Heart right ventricle (tissue), 16 donors: ENCODE measurements around the gene TNFRSF14. TPM values are rescaled to one million over a fixed set of nuclear protein-coding genes. Genes with fewer than 3 reads are reported as not detected.

Experiments
- ATAC-seq, 8 donors: fragments of 200-7000 bp; cut with Tn5 transposase; one replicate each; pipeline ENCODE4 v1.9.1; 2020; ENCODE audit warnings: mild to moderate bottlenecking in 8 of 8, moderate library complexity in 8 of 8, moderate number of reproducible peaks in 1 of 8
- DNase-seq, 2 donors: peaks; one replicate each; pipeline ENCODE4 v3.0.0-alpha.2; 2020
- H3K27ac ChIP-seq, 10 donors: fragments of 200-600 bp; sonication (generic) in 2 of 10; one replicate each; pipeline versions ENCODE4 v1.5.0 to v1.8.0; 2020 to 2022; ENCODE audit warnings: mild to moderate bottlenecking in 3 of 10
- H3K27me3 ChIP-seq, 7 donors: fragments of 200-600 bp; one replicate each; pipeline ENCODE4 v1.8.0; 2021 to 2022; ENCODE audit warnings: mild to moderate bottlenecking in 2 of 7
- H3K36me3 ChIP-seq, 9 donors: fragments of 200-600 bp; sonication (generic) in 1 of 9; one replicate each; pipeline versions ENCODE4 v1.5.0 to v1.8.0; 2020 to 2022; ENCODE audit warnings: mild to moderate bottlenecking in 2 of 9
- H3K4me1 ChIP-seq, 9 donors: fragments of 200-600 bp; sonication (generic) in 1 of 9; one replicate each; pipeline versions ENCODE4 v1.5.0 to v1.8.0; 2020 to 2022; ENCODE audit warnings: mild to moderate bottlenecking in 4 of 9
- H3K4me3 ChIP-seq, 10 donors: fragments of 200-600 bp; sonication (generic) in 2 of 10; one replicate each; pipeline versions ENCODE4 v1.5.0 to v1.8.0; 2020 to 2022; ENCODE audit warnings: mild to moderate bottlenecking in 7 of 10, moderate library complexity in 2 of 10
- H3K9me3 ChIP-seq, 11 donors: fragments of 200-600 bp in 10 of 11; sonication (generic) in 2 of 11; one replicate each; pipeline versions ENCODE4 v1.5.0 to v1.8.0; 2013 to 2022; ENCODE audit warnings: mild to moderate bottlenecking in 2 of 11, control low read depth in 1 of 11, moderate library complexity in 1 of 11
- WGBS, 2 donors: extraction: QIAGEN DNeasy Blood & Tissue Kit; methylation state at CpG; one replicate each; pipeline ENCODE4 v1.1.7; 2013; ENCODE audit warnings: inconsistent platforms in 1 of 2; 5-methylcytosine and 5-hydroxymethylcytosine counted together
- intact Hi-C, 10 donors: fragments of 100-400 bp; cut with DNase I; formaldehyde crosslinking; loops; one replicate each; pipeline versions ENCODE4 v1.11.1 to v1.14.2; 2022
- polyA plus RNA-seq, 2 donors: library from polyadenylated mRNA; stranded (reverse); fragments of 200-250 nt; gene quantifications; one replicate each; pipeline ENCODE4 v1.2.3, GENCODE V29; 2013
- total RNA-seq, 10 donors: library from RNA; stranded (reverse); fragmentation: NEBNext Ultra II Directional in 3 of 10; extraction: Animal tissue kit (Norgen Biotek cat#: 25700) in 3 of 10; gene quantifications; one replicate each; pipeline versions ENCODE4 v1.2.1 to v1.2.4, GENCODE V29; 2021 to 2023
- TF ChIP-seq, protein P1 (sequence below), 9 donors: fragments of 200-600 bp; sonication (generic) in 2 of 9; IDR thresholded peaks; one replicate each; pipeline versions ENCODE4 v1.5.0 to v1.8.0; 2021 to 2022; ENCODE audit warnings: antibody characterized with exemption in 9 of 9, mild to moderate bottlenecking in 5 of 9, moderate library complexity in 1 of 9
- donor health status: Arrhythmogenic right ventricular cardiomyopathy.
- donor health status: ischemic (EF 13 %, LVEDD 7.1; RV severe dilation, severe dysfunction).
- donor health status: healthy with polysubstance abuse.
- donor health status: DM: no; HTN: yes; CAD: no.
- donor health status: DM: no; HTN: no; CAD: no.
- donor health status: ischemic (EF 25% LVEDD 6.9; RV normal size, moderate dysfunction).
- donor health status: ischemic (EF 25% LVEDD 5.7; RV mildly dilated, moderate dysfunction).
- donor health status: healthy.
- donor health status: DM: yes; HTN: yes; CAD: no.
- donor health status: Ischemic cardiomyopathy.
- donor health status: ischemic (EF 35%, LVEDD 5.7; RV mildly dilated, moderate dysfunction).
- donor health status: nonischemic (EF 11% LVEDD 7.7; RV severe dilation, severe dysfunction).
- donor health status: DM: yes; HTN: yes; CAD: no.
- donor health status: PGD.
- donor health status: ischemic (EF 29% LVEDD 5.4; RV normal size, mild dysfunction).
- donor health status: nonischemic (EF 23%, LVEDD 6.1; RV moderate dilation, normal function).

Gene TNFRSF14
- total and polyA plus RNA-seq, 12 donors: 7.5 to 59.6 (median 14.7) TPM

DNA sequence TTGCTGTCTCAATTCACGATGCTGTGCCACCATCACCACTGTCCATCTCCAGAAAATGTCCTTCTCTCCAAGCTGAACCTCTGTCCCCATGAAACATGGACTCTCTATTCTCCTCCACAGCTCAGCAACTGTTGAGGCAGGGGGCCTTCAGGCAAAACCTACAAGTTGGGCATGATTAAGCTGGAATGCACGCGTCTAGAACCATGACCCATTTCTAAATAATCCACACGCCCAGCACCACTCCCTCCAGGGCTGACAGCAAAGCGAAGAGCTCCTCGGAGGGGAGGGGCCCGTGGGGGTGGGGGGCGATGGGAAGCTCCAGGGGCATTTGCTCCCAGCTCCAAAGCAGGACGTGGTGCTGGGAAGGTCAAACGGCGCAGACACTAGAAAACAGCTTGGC, 22.8 kb upstream of the TNFRSF14 start:
- Histone ChIP-seq H3K27ac (no peak overlapping the region), H3K9me3 (no peaks in the 10 kb centered on the region), H3K4me1 (peaks cover 10 to 46% (median 25%) of the 10 kb centered on the region in 9 donors), H3K27me3 (peaks cover 0 to 87% (median 24%) of the 10 kb centered on the region in 7 donors), H3K36me3 (no peaks in the 10 kb centered on the region), H3K4me3 (no peak overlapping the region)
- WGBS, 2 donors: 82 to 90% methylated on average over 11 of the region's 11 CpGs
- DNase-seq (no peak), ATAC-seq (no peak)
- intact Hi-C loops: no loop called here
- TF ChIP-seq, protein P1, sequence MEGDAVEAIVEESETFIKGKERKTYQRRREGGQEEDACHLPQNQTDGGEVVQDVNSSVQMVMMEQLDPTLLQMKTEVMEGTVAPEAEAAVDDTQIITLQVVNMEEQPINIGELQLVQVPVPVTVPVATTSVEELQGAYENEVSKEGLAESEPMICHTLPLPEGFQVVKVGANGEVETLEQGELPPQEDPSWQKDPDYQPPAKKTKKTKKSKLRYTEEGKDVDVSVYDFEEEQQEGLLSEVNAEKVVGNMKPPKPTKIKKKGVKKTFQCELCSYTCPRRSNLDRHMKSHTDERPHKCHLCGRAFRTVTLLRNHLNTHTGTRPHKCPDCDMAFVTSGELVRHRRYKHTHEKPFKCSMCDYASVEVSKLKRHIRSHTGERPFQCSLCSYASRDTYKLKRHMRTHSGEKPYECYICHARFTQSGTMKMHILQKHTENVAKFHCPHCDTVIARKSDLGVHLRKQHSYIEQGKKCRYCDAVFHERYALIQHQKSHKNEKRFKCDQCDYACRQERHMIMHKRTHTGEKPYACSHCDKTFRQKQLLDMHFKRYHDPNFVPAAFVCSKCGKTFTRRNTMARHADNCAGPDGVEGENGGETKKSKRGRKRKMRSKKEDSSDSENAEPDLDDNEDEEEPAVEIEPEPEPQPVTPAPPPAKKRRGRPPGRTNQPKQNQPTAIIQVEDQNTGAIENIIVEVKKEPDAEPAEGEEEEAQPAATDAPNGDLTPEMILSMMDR (IDR thresholded peaks at IDR 0.05): no peak

DNA sequence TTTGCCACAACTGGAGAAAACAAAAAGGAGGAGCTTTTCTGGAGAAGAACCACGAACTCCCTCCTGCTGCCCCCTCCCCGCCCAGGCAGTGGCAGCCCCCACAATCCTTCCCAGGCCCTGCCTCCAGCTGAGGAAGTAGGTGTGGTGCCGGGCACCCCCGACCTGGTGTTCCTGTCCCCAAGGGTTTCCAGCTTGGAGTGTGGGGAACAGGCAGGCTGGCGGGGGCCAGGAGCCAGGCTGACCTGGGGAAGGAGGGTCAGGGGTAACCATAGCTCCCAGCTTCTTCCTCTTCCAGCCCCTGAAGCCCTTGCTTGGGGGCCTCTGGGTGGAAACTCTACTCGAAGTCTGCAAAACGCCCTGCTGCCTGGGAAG, 21.9 kb upstream of the TNFRSF14 start:
- 50 to 51% methylated on average over 7 of the region's 7 CpGs for WGBS, 2 donors
- TF ChIP-seq, protein P1 (IDR thresholded peaks at IDR 0.05): no peak
- no peak overlapping the region for H3K27ac ChIP-seq
- H3K4me3 ChIP-seq: no peak overlapping the region
- no peak for ATAC-seq
- H3K36me3 ChIP-seq: no peaks in the 10 kb centered on the region
- no peaks in the 10 kb centered on the region for H3K9me3 ChIP-seq
- H3K4me1 ChIP-seq: peaks cover 8 to 38% (median 18%) of the 10 kb centered on the region in 9 donors
- intact Hi-C loops: no loop called here
- H3K27me3 ChIP-seq: peaks cover 0 to 86% (median 28%) of the 10 kb centered on the region in 7 donors
- no peak for DNase-seq

DNA sequence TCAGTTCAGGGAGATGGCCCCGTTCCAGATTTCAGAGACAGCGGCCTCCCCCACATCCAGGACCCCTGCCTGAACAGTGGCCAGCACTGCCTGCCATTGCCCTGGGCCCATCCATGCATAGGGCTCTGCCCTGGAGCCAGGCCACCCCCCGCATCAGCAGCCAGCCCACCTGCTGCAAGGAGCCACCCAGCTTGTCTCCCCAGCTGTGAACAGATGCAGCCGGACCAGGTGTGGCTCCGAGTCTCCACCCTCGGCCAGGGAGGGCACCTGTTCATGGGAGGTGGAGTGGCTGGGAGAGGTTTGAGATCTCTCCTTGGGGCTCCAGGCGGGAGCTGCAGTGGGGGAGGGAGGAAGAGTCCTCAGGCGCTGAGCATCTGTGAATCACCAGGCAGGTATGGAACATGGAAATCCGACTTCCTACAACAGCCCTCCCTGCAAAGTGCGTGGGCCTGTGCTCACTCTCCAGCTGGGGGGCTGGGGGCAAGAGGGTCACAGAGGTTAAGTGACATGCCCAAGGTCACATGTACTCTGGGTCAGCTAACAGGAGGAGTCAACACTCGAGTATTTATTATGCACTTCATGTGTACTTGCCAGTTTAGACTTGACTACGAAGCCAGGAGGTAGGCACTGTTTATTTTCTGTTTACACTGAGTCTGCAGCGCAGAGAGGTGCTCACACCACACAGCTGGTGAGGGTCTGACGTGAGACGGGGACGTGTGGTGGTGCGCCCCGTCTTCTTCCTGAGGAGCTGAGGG, 21.3 kb upstream of the TNFRSF14 start:
- WGBS, 2 donors: 30 to 51% methylated on average over 18 of the region's 18 CpGs
- DNase-seq (no peak), ATAC-seq (no peak)
- intact Hi-C loops: no loop called here
- TF ChIP-seq, protein P1 (IDR thresholded peaks at IDR 0.05): no peak
- peaks cover 0 to 87% (median 29%) of the 10 kb centered on the region in 7 donors for H3K27me3 ChIP-seq
- no peaks in the 10 kb centered on the region for H3K9me3 ChIP-seq
- no peaks in the 10 kb centered on the region for H3K36me3 ChIP-seq
- no peak overlapping the region for H3K27ac ChIP-seq
- no peak overlapping the region for H3K4me3 ChIP-seq
- peaks cover 8 to 36% (median 16%) of the 10 kb centered on the region in 9 donors for H3K4me1 ChIP-seq

DNA sequence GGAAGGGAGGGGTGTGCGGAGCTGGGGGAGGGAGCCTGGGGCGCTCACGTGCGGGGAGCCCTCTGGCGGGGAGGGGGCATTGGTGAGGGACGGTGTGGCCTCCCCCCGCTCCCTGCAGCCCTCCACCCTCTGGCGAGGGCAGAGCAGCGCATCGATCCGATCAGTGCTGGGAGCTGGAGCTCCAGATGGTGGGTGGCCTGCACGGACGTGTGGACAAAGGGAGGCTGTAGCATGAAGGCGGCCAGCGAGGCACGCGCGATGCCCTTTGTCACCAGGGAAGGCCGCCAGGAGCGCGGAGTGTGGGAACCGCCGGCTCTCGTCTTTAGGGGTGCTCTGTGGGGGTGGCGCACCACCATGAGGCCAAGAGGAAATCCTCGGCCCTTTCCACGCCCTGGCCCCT, 20.7 kb upstream of the TNFRSF14 start:
- no peaks in the 10 kb centered on the region for H3K36me3 ChIP-seq
- WGBS, 2 donors: 34 to 46% methylated on average over 24 to 27 of the region's 27 CpGs
- peaks cover under 1 to 87% (median 34%) of the 10 kb centered on the region in 7 donors for H3K27me3 ChIP-seq
- no peak for ATAC-seq
- peaks cover 5 to 33% (median 14%) of the 10 kb centered on the region in 9 donors for H3K4me1 ChIP-seq
- H3K9me3 ChIP-seq: no peaks in the 10 kb centered on the region
- intact Hi-C loops: no loop called here
- H3K4me3 ChIP-seq: no peak overlapping the region
- no peak for DNase-seq
- H3K27ac ChIP-seq: no peak overlapping the region
- TF ChIP-seq, protein P1 (IDR thresholded peaks at IDR 0.05): no peak
